Spinal cord (tissue), 10 donors: ENCODE results near the gene CCDC86. TPM values are rescaled to one million over a fixed set of nuclear protein-coding genes. Genes with fewer than 3 reads are reported as not detected.

Experiments used
- DNase-seq, 6 donors: peaks; one replicate each; pipeline versions ENCODE4 v3.0.0 to v3.0.0-alpha.2; 2013 to 2015; ENCODE audit warnings: low spot score in 6 of 6, low read depth in 4 of 6
- H3K27ac ChIP-seq: one replicate; pipeline ENCODE4 v1.5.1; 2013; ENCODE audit warnings: low read depth, low read length, control low read depth
- H3K27me3 ChIP-seq: one replicate; pipeline ENCODE4 v1.6.1; 2013; ENCODE audit warnings: low read length; ENCODE audit not compliant: control insufficient read depth, insufficient read depth
- H3K36me3 ChIP-seq: one replicate; pipeline ENCODE4 v1.6.1; 2013; ENCODE audit warnings: low read length; ENCODE audit not compliant: control insufficient read depth, insufficient read depth
- H3K4me1 ChIP-seq: one replicate; pipeline ENCODE4 v1.6.1; 2013; ENCODE audit warnings: low read length; ENCODE audit not compliant: control insufficient read depth, insufficient read depth
- H3K4me3 ChIP-seq: one replicate; pipeline ENCODE4 v1.5.1; 2013; ENCODE audit warnings: low read depth, low read length, control low read depth
- H3K9me3 ChIP-seq: one replicate; pipeline ENCODE4 v1.6.1; 2013; ENCODE audit warnings: low read length; ENCODE audit not compliant: control insufficient read depth, insufficient read depth
- WGBS: methylation state at CpG from one replicate; pipeline ENCODE4 v1.1.5; 2013; ENCODE audit warnings: missing lambda C conversion rate; ENCODE audit not compliant: insufficient coverage; 5-methylcytosine and 5-hydroxymethylcytosine counted together
- polyA plus RNA-seq, 2 donors: library from polyadenylated mRNA; unstranded; fragments of 120-200 nt; gene quantifications; one replicate each; pipeline ENCODE4 v1.2.1, GENCODE V29; 2013; ENCODE audit not compliant: insufficient read length in 2 of 2
- total RNA-seq, 2 donors: library from RNA; depleted of rRNA in 1 of 2; stranded (reverse); fragments of 120-200 nt in 1 of 2; fragments of >200 nt in 1 of 2; gene quantifications; one replicate each; pipeline versions ENCODE4 v1.2.3 to v1.2.4, GENCODE V29; 2013 to 2014
- donor health status: healthy.

CCDC86 gene
- total and polyA plus RNA-seq, 4 donors, result 6.5 to 19.8 (median 14.4) TPM

DNA sequence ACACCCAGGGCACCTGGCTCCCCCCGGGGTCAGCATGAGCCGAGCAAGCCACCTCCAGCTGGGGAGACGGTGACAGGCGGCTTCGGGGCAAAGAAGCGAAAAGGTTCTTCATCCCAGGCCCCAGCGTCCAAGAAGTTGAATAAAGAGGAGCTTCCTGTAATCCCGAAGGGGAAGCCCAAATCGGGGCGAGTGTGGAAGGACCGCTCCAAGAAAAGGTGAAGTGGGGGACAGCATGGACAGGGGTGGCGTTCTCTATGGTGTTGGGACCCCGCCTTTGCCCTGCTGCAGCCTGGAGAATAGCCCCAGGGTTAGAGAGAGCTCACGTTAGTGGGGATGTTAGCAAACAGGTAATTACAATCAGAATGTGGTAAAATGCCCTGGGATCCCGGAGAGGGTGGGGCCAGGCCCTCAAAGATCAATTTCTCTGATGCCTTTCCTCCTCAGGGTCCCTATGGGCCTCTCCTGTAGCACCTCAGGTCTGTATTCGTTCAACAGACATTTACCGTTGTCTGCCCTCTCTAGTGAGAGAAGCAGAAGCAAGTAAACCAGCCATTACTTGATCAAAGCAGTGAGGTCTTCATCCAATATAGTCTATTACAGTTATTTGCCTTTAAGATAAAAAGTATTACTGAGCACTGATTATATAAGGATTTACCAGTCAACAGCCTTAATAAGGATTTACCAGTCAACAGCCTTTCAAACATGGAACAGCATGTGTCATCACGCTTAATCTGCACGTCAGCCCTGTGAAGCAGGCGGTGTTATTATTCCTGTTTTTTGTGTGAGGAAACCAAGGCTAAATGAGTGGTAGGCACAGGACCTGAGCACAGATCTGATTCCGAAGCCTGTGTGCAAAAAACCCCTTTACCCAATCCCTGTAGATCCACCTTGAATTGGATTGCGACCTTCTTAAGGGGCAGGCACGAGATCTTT lies 1.0 kb downstream of the CCDC86 start:
- Histone ChIP-seq H3K36me3 (peaks cover 14% of the 10 kb centered on the region), H3K27me3 (no peaks in the 10 kb centered on the region), H3K27ac (no peak overlapping the region), H3K4me1 (peaks cover 48% of the 10 kb centered on the region), H3K9me3 (no peaks in the 10 kb centered on the region), H3K4me3 (peak overlapping the region; percentile 83)
- 6% methylated on average over 16 of the region's 23 CpGs for WGBS
- no peak for DNase-seq

DNA sequence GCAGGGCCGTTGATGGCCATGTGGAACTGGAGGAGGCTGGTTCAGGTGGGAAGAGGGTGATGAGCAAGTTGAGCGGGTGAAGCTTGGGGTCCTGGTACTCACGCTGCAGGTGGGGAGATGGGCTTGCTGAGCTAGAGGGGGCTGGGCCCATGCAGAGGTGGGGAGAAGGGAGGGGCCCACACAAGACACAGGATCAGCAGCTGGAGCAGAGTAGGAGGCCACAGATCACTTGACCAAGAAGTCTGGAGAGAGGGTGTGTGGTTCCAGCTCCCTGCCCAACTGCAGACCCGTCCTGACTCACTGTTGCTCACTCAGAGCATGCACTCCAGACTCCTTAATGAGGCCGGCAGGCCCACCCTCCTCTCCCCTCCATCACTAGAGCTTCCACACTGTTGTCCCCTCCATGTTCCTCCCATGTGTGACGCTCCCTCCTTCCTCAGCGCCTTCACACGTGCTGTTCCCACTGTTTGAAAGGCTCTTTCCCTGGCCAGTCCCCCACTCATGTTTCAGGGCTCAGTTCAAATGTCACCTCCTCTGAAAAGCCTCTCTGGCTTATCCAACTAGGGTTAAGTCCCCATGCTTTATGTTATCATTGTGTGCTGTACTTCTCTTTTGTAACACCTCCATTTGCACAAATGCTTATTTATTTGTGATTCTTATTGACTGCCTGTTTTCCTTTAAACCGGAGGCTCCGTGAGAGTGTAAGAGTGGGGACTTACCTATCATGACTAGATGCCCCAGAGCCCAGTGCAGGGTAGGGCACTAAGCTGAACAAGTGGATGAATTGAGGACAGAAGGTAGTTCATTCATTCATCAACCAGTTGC lies 2.3 kb downstream of the CCDC86 start:
- H3K27ac ChIP-seq, result no peak overlapping the region
- peaks cover 27% of the 10 kb centered on the region for H3K36me3 ChIP-seq
- WGBS, result 70% methylated on average over 8 of the region's 10 CpGs
- H3K4me3 ChIP-seq, result no peak overlapping the region
- H3K4me1 ChIP-seq, result peaks cover 48% of the 10 kb centered on the region
- no peaks in the 10 kb centered on the region for H3K9me3 ChIP-seq
- no peaks in the 10 kb centered on the region for H3K27me3 ChIP-seq
- no peak for DNase-seq

DNA sequence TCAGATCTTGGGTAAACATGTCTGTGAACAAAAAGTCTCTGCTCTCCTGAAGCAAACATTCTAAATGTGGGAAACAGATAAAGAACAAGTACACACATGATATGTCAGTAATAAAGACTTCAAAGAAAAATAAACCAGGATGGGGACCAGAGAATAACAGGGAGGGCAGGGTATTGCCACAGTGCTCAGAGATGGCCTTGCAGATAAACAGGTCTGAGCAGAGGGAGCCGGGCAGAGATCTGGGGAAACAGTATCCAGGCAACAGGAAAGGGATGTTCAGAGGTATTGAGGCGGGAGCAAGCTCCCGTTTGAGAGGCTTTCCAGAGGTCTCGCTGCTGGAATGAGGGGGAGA lies 2.9 kb downstream of the CCDC86 start:
- H3K4me3 ChIP-seq, result no peak overlapping the region
- H3K4me1 ChIP-seq, result peaks cover 48% of the 10 kb centered on the region
- peaks cover 33% of the 10 kb centered on the region for H3K36me3 ChIP-seq
- H3K27ac ChIP-seq, result no peak overlapping the region
- no peaks in the 10 kb centered on the region for H3K9me3 ChIP-seq
- DNase-seq, result no peak
- H3K27me3 ChIP-seq, result no peaks in the 10 kb centered on the region
- WGBS, result 31% methylated on average over 4 of the region's 4 CpGs

DNA sequence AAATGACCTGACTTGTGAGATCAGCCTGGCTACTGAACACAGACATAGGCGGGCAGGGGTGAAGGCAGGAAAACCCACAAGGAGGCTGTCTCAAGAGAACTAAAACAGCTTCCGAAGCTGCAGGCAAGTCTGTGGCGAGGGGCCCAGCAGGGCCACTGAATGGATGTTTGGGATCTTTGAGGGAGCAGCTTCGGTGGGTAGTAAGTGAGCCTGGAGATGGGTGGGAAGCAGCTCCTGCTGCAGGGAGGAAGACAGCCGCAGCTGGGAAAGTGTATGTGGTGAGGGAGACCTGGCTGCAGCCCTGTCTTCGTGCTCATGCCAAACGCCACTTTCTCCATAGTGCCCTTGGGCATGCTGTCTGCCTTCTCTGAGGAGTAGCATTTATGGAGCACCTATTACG lies 3.4 kb downstream of the CCDC86 start:
- no peak overlapping the region for H3K4me3 ChIP-seq
- WGBS, result 85% methylated on average over 6 of the region's 8 CpGs
- no peak overlapping the region for H3K27ac ChIP-seq
- no peaks in the 10 kb centered on the region for H3K27me3 ChIP-seq
- peaks cover 44% of the 10 kb centered on the region for H3K4me1 ChIP-seq
- no peak for DNase-seq
- H3K9me3 ChIP-seq, result no peaks in the 10 kb centered on the region
- H3K36me3 ChIP-seq, result peaks cover 38% of the 10 kb centered on the region

DNA sequence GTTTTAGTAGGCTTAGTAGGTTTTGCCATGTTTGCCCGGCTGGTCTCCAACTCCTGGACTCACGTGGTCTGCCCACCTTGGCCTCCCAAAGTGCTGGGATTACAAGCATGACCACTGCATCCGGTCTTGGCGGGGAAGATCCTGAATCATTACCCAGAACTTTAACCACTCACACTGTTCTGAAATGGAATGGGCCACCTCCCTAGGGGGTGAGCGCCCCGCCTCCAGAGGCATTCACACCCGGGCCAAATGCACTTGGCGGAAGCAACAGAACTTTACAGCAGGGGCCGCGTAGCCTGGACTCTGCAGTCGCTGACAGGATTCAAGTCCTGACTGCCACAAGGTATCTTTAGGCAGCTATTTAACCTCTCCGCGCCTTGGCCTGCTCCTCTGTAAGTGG lies 5.4 kb downstream of the CCDC86 start:
- no peak overlapping the region for H3K4me3 ChIP-seq
- peaks cover 54% of the 10 kb centered on the region for H3K36me3 ChIP-seq
- no peaks in the 10 kb centered on the region for H3K27me3 ChIP-seq
- no peak for DNase-seq
- H3K9me3 ChIP-seq, result no peaks in the 10 kb centered on the region
- 65% methylated on average over 10 of the region's 13 CpGs for WGBS
- H3K4me1 ChIP-seq, result peaks cover 28% of the 10 kb centered on the region
- no peak overlapping the region for H3K27ac ChIP-seq

DNA sequence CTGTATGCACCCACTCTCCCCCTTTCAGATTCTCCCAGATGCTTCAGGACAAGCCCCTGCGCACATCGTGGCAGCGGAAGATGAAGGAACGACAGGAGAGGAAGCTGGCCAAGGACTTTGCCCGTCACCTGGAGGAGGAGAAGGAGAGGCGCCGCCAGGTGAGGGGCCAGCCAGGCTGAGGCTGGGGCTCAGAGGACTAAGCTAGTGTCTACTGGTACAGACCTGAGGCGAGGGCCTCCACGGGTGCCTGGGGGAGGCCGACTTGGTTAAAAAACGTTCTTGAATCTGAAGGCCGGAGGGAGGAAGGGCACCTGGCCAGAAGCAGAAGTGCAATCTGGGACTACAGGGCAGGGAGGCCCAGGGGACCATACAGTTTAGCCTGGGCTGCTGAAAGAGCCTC lies 6.0 kb downstream of the CCDC86 start:
- no peak for DNase-seq
- H3K4me1 ChIP-seq, result peaks cover 22% of the 10 kb centered on the region
- no peak overlapping the region for H3K4me3 ChIP-seq
- H3K27me3 ChIP-seq, result no peaks in the 10 kb centered on the region
- WGBS, result 92% methylated on average over 12 of the region's 12 CpGs
- H3K36me3 ChIP-seq, result peaks cover 58% of the 10 kb centered on the region
- no peak overlapping the region for H3K27ac ChIP-seq
- no peaks in the 10 kb centered on the region for H3K9me3 ChIP-seq

DNA sequence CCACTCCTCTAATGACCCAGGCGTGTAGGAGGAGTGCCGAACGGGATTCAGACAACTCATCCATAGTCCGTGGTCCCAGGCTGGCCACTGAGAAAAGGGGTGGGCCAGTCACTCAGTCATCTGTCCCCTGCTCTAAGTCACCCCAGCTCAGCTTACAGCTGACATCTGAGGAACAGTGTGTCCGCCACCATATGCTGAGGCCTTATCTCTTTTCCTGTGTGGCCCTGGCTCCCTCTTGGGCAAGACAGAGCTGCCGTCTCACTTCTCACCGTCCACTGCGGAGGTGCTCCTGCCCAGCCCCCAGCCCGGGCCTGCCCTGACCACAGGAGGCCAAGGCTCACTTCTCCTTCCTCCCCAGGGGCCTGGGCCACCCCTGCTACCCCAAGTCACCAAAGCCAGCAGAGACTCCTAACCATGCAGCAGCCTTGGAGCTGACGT lies 6.8 kb downstream of the CCDC86 start:
- no peak for DNase-seq
- 91% methylated on average over 10 of the region's 10 CpGs for WGBS
- H3K4me1 ChIP-seq, result peaks cover 15% of the 10 kb centered on the region
- no peak overlapping the region for H3K4me3 ChIP-seq
- H3K36me3 ChIP-seq, result peaks cover 66% of the 10 kb centered on the region
- H3K27me3 ChIP-seq, result no peaks in the 10 kb centered on the region
- H3K27ac ChIP-seq, result no peak overlapping the region
- no peaks in the 10 kb centered on the region for H3K9me3 ChIP-seq

DNA sequence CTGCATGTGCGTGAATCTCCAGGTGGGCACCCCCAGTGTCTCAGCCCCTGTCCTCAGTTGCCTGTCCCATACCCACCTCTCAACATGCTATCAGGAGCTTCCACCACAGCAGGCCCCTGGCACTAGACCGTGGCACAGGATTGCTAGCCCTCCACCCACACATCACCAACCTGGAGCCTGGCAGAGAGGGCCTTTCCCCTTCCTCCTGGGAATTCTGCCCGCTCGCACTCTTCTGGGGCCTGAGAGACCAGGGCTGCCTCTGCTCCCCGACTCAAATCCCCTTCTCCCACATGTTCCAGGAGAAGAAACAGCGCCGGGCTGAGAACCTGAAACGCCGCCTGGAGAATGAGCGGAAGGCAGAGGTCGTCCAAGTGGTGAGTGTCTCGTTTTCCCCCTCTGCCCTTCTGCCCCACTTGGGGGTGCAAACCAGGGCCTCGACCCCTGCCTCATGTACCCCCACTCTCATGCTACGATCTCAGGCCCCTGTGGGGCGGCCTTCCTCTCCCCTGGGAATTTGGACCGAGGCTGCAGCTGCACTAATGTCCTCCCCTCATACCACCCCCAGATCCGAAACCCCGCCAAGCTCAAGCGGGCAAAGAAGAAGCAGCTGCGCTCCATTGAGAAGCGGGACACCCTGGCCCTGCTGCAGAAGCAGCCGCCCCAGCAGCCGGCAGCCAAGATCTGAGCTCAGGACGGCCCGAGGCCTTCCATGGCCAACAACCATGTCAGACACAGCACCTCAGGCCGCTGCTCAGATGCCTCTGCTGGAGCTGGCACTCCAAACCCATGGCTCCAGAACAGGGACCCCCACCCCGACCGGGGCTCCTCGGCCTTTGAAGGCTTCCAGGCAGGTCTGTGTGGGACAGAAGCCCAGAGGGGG lies 8.0 kb downstream of the CCDC86 start:
- 92% methylated on average over 27 of the region's 29 CpGs for WGBS

More for the DNA sequence above, 8.0 kb downstream of the CCDC86 start:
- DNase-seq, result no peak
- no peak overlapping the region for H3K27ac ChIP-seq
- H3K4me1 ChIP-seq, result peaks cover 7% of the 10 kb centered on the region
- no peaks in the 10 kb centered on the region for H3K9me3 ChIP-seq
- H3K27me3 ChIP-seq, result no peaks in the 10 kb centered on the region
- no peak overlapping the region for H3K4me3 ChIP-seq
- peaks cover 64% of the 10 kb centered on the region for H3K36me3 ChIP-seq
